ENCODE results near the gene JPH2.
A peak's percentile ranks its signal among the peaks of the same experiment; 100 is the strongest.

JPH2 gene

GRCh38 chr20:44095831-44096230, 91.2 kb downstream of the JPH2 start:
- no peak for DNase-seq

GRCh38 chr20:44093249-44093582, 93.8 kb downstream of the JPH2 start:
- no peak for DNase-seq

GRCh38 chr20:44092551-44093248, 94.3 kb downstream of the JPH2 start:
- DNase-seq, result peak; percentile 55

GRCh38 chr20:44091026-44091425, 96.0 kb downstream of the JPH2 start:
- DNase-seq, result no peak

- peak; percentile 75 for DNase-seq
Measured at GRCh38 chr20:44089987-44090674, 96.9 kb downstream of the JPH2 start.

- DNase-seq, result no peak
Measured at GRCh38 chr20:44087857-44088120, 99.2 kb downstream of the JPH2 start.

- DNase-seq, result no peak
Measured at GRCh38 chr20:44087051-44087856, 99.7 kb downstream of the JPH2 start.

GRCh38 chr20:44085616-44086434, 101.2 kb downstream of the JPH2 start:
- DNase-seq, result no peak

GRCh38 chr20:44084891-44085290, 102.1 kb downstream of the JPH2 start:
- no peak for DNase-seq

GRCh38 chr20:44084439-44084838, 102.5 kb downstream of the JPH2 start:
- DNase-seq, result no peak

- DNase-seq, result peak; percentile 74
Measured at GRCh38 chr20:44083220-44083933, 103.6 kb downstream of the JPH2 start.

GRCh38 chr20:44081888-44082287, 105.1 kb downstream of the JPH2 start:
- no peak for DNase-seq

GRCh38 chr20:44081476-44081875, 105.5 kb downstream of the JPH2 start:
- DNase-seq, result no peak

GRCh38 chr20:44080646-44081267, 106.2 kb downstream of the JPH2 start:
- peak; percentile 76 for DNase-seq

- DNase-seq, result no peak
Measured at GRCh38 chr20:44080064-44080463, 106.9 kb downstream of the JPH2 start.

- DNase-seq, result no peak
Measured at GRCh38 chr20:44079291-44079690, 107.7 kb downstream of the JPH2 start.

GRCh38 chr20:44075950-44076232, 111.1 kb downstream of the JPH2 start:
- no peak for DNase-seq

GRCh38 chr20:44075191-44075949, 111.6 kb downstream of the JPH2 start:
- DNase-seq, result no peak

GRCh38 chr20:44074252-44075151, 112.5 kb downstream of the JPH2 start:
- DNase-seq, result peak; percentile 62

GRCh38 chr20:44073675-44074071, 113.3 kb downstream of the JPH2 start:
- DNase-seq, result no peak

Measured in NCI-H1105 treated with DMSO at 0.1 percent for 48 hours (cell line).